Measurements from ENCODE around the gene PNPLA2. TPM values are rescaled to one million over a fixed set of nuclear protein-coding genes. Genes with fewer than 3 reads are reported as not detected.
A peak's percentile ranks its signal among the peaks of the same experiment; 100 is the strongest.

Gene PNPLA2
- total RNA-seq, 1 donor from 2014 or later, result 2.6 TPM

DNA sequence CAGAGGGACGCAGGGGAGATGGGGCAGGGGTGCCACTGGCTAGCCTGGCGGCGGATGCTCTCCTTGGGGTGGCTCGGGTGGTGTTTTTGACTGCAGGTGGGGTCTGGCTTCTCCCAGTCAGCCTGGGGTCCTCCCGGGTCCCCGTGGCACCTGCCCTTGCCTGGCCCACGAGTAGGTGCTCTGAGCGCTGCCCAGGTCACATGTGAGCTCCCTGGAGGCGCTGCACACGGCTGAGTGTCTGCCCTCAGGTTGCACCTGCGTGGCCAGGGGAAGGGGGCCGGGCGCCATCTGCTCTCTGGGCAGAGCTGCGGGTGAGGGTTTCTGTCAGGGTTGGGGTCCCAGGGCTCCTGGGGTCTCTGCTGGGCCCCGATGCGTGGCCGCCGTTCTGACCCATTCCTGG lies 29.2 kb downstream of the PNPLA2 start:
- Histone ChIP-seq H3K4me3 (no peak overlapping the region), H3K9me3 (ENCODE audit: low read depth) (no peaks in the 10 kb centered on the region), H2AFZ (replicated peaks) (no peak overlapping the region), H3K36me3 (no peaks in the 10 kb centered on the region), H3K27ac (no peak overlapping the region), H3K4me1 (peaks cover 49% of the 10 kb centered on the region), H3K4me2 (no peak overlapping the region), H3K9ac (no peak overlapping the region), H4K20me1 (ENCODE audit: low read depth) (peaks cover 43% of the 10 kb centered on the region), H3K79me2 (ENCODE audit: low read depth) (peaks cover 9% of the 10 kb centered on the region), H3K27me3 (peaks cover 38% of the 10 kb centered on the region), H3F3A (ENCODE audit: low read depth) (peaks cover 46% of the 10 kb centered on the region)
- Mint-ChIP-seq H3K4me1 (peaks cover 32% of the 10 kb centered on the region), H3K36me3 (no peaks in the 10 kb centered on the region), H3K27me3 (ENCODE audit: insufficient read depth, low read depth) (peaks cover 11% of the 10 kb centered on the region), H3K9me3 (no peaks in the 10 kb centered on the region), H3K27ac (no peak overlapping the region), H3K4me3 (no peak overlapping the region)
- no peak for TF ChIP-seq EZH2 (IDR thresholded peaks at IDR 0.05)
- TF ChIP-seq, protein P1, sequence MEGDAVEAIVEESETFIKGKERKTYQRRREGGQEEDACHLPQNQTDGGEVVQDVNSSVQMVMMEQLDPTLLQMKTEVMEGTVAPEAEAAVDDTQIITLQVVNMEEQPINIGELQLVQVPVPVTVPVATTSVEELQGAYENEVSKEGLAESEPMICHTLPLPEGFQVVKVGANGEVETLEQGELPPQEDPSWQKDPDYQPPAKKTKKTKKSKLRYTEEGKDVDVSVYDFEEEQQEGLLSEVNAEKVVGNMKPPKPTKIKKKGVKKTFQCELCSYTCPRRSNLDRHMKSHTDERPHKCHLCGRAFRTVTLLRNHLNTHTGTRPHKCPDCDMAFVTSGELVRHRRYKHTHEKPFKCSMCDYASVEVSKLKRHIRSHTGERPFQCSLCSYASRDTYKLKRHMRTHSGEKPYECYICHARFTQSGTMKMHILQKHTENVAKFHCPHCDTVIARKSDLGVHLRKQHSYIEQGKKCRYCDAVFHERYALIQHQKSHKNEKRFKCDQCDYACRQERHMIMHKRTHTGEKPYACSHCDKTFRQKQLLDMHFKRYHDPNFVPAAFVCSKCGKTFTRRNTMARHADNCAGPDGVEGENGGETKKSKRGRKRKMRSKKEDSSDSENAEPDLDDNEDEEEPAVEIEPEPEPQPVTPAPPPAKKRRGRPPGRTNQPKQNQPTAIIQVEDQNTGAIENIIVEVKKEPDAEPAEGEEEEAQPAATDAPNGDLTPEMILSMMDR (IDR thresholded peaks at IDR 0.05), result no peak
- TF ChIP-seq EZH2phosphoT487 (IDR thresholded peaks at IDR 0.05), result no peak
- no peak for DNase-seq (ENCODE audit: low spot score)

DNA sequence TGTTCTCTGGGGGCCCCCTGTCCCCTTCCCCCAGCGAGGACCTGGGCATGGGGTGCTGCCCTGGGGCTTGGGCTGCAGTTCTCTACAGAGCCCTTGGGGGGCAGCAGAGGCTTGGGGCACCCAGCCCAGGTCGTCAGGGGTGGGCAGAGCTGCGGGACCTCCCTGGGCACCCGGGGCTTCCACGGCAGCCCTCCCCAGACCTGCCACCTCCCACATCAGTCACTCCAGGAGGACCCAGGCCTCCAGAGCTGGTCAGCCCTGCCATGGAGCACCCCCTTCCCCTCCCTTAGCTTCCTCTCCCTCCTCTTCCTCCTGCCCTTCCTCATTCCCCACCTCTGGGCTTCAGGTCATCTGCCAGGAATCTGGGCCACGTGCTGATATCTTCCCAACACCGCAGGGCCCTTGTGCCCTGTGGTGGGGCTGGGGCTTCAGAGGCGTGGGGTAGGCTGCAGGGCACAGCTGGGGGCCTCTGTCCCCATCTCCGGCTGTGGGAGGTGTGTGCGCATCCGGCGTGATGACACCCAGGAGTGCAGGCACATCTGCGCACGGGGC lies 29.7 kb downstream of the PNPLA2 start:
- H4K20me1 ChIP-seq (ENCODE audit: low read depth), result peaks cover 48% of the 10 kb centered on the region
- H3K36me3 ChIP-seq, result no peaks in the 10 kb centered on the region
- no peaks in the 10 kb centered on the region for H3K9me3 ChIP-seq (ENCODE audit: low read depth)
- Mint-ChIP-seq H3K36me3 (no peaks in the 10 kb centered on the region), H3K4me1 (peaks cover 30% of the 10 kb centered on the region), H3K9me3 (no peaks in the 10 kb centered on the region), H3K4me3 (peak overlapping the region; percentile 74), H3K27me3 (ENCODE audit: insufficient read depth, low read depth) (peaks cover 12% of the 10 kb centered on the region), H3K27ac (no peak overlapping the region)
- TF ChIP-seq EZH2phosphoT487 (IDR thresholded peaks at IDR 0.05), result no peak
- TF ChIP-seq, protein P1 (IDR thresholded peaks at IDR 0.05), result peak; percentile 75
- no peak for TF ChIP-seq EZH2 (IDR thresholded peaks at IDR 0.05)
- no peak overlapping the region for H3K4me3 ChIP-seq
- peaks cover 9% of the 10 kb centered on the region for H3K79me2 ChIP-seq (ENCODE audit: low read depth)
- no peak overlapping the region for H3K27ac ChIP-seq
- peak; percentile 74 for DNase-seq (ENCODE audit: low spot score)
- peaks cover 33% of the 10 kb centered on the region for H3K27me3 ChIP-seq
- H3K4me1 ChIP-seq, result peaks cover 51% of the 10 kb centered on the region
- no peak overlapping the region for H3K9ac ChIP-seq
- H3K4me2 ChIP-seq, result peak overlapping the region; percentile 99
- H3F3A ChIP-seq (ENCODE audit: low read depth), result peaks cover 44% of the 10 kb centered on the region
- H2AFZ ChIP-seq (replicated peaks), result no peak overlapping the region

- Mint-ChIP-seq H3K9me3 (no peaks in the 10 kb centered on the region), H3K4me1 (peaks cover 27% of the 10 kb centered on the region), H3K36me3 (no peaks in the 10 kb centered on the region), H3K27ac (no peak overlapping the region), H3K4me3 (peak overlapping the region; percentile 82), H3K27me3 (ENCODE audit: insufficient read depth, low read depth) (peaks cover 10% of the 10 kb centered on the region)
- no peak overlapping the region for H3K9ac ChIP-seq
- H4K20me1 ChIP-seq (ENCODE audit: low read depth), result peaks cover 57% of the 10 kb centered on the region
- DNase-seq (ENCODE audit: low spot score), result peak; percentile 91
- H3K36me3 ChIP-seq, result no peaks in the 10 kb centered on the region
- TF ChIP-seq, protein P1 (IDR thresholded peaks at IDR 0.05), result no peak
- TF ChIP-seq EZH2phosphoT487 (IDR thresholded peaks at IDR 0.05) (no peak), EZH2 (IDR thresholded peaks at IDR 0.05) (no peak)
- H3K4me3 ChIP-seq, result peak overlapping the region; percentile 95
- H3K4me2 ChIP-seq, result peak overlapping the region; percentile 99
- peaks cover 9% of the 10 kb centered on the region for H3K79me2 ChIP-seq (ENCODE audit: low read depth)
- H2AFZ ChIP-seq (replicated peaks), result peak overlapping the region; percentile 90
- peaks cover 53% of the 10 kb centered on the region for H3K4me1 ChIP-seq
- peaks cover 38% of the 10 kb centered on the region for H3F3A ChIP-seq (ENCODE audit: low read depth)
- H3K27ac ChIP-seq, result no peak overlapping the region
- H3K27me3 ChIP-seq, result peaks cover 29% of the 10 kb centered on the region
- H3K9me3 ChIP-seq (ENCODE audit: low read depth), result no peaks in the 10 kb centered on the region
These were observed 30.6 kb downstream of the PNPLA2 start for GRCh38 chr11:849104-849824.
